HCT116 (cell line): Measurements from ENCODE around the gene MIDN. TPM values are rescaled to one million over a fixed set of nuclear protein-coding genes. Genes with fewer than 3 reads are reported as not detected.

ENCODE experiments used
- ATAC-seq: fragments of 200-7000 bp; cut with Tn5 transposase; 2 replicates; pipeline ENCODE4 v1.9.1; 2020; ENCODE audit warnings: mild to moderate bottlenecking, moderate library complexity
- BruUV-seq: library from RNA; stranded (reverse); fragments of 400-500 nt; replicated peaks from 2 replicates; lab custom pipeline; 2021; lab: Mats Ljungman, UMichigan
- CTCF ChIA-PET: fragments of 300-600 bp; sonication (Branson Sonifier 250); formaldehyde crosslinking; loops from one replicate; lab custom pipeline; 2021; ENCODE audit warnings: antibody characterized with exemption; lab: Charles Lee
- POLR2A ChIA-PET: fragments of 300-600, 350-600 bp; sonication (Branson Sonifier 250); formaldehyde crosslinking; loops from one replicate; lab custom pipeline; 2021; ENCODE audit warnings: antibody characterized with exemption; lab: Charles Lee
- RAD21 ChIA-PET, 2 experiments: fragments of 300-600 bp; sonication (Branson Sonifier 250); formaldehyde crosslinking; loops; one replicate each; lab custom pipeline; 2023; ENCODE audit warnings: low total read pairs in 2 of 2; ENCODE audit not compliant: uncharacterized antibody in 2 of 2, unreplicated experiment in 2 of 2, low non-redundant PET in 1 of 2; lab: Charles Lee
- DNase-seq: peaks from one replicate; pipeline ENCODE4 v3.0.0-alpha.2; 2010; ENCODE audit warnings: low read depth, low spot score
- H2AFZ ChIP-seq: fragments of 200-600 bp; shearing (Covaris generic), sonication (generic); 2 replicates; pipeline ENCODE4 v1.6.1; 2017; ENCODE audit warnings: low read depth, mixed run types, mixed read lengths, antibody characterized with exemption, low read length; ENCODE audit not compliant: poor library complexity, severe bottlenecking
- H3K27ac ChIP-seq: 2 replicates; pipeline ENCODE4 v1.5.1; 2012; ENCODE audit warnings: low read depth, low read length
- H3K27me3 ChIP-seq: fragments of 200-600 bp; sonication (generic); 2 replicates; pipeline ENCODE4 v1.6.1; 2016; ENCODE audit warnings: mixed run types, low read length, mixed read lengths; ENCODE audit not compliant: insufficient read depth
- H3K36me3 ChIP-seq, 2 experiments: fragments of 200-500 bp in 1 of 2; fragments of 200-600 bp in 1 of 2; sonication (Bioruptor generic) in 1 of 2; sonication (generic) in 1 of 2; 2 replicates each; pipeline versions ENCODE4 v1.5.1 to v1.6.1; 2014 to 2016; ENCODE audit warnings: low read length in 2 of 2, inconsistent platforms in 1 of 2, mixed read lengths in 1 of 2, mixed run types in 1 of 2; ENCODE audit not compliant: insufficient read depth in 2 of 2, control insufficient read depth in 1 of 2
- H3K4me1 ChIP-seq, 2 experiments: fragments of 200-600 bp in 1 of 2; sonication (generic) in 1 of 2; 2 replicates each; pipeline versions ENCODE4 v1.5.1 to v1.6.1; 2012 to 2017; ENCODE audit warnings: low read length in 2 of 2, inconsistent platforms in 1 of 2, mild to moderate bottlenecking in 1 of 2, mixed read lengths in 1 of 2, mixed run types in 1 of 2, moderate library complexity in 1 of 2; ENCODE audit not compliant: insufficient read depth in 2 of 2, control insufficient read depth in 1 of 2
- H3K4me2 ChIP-seq: fragments of 200-600 bp; sonication (generic); 2 replicates; pipeline ENCODE4 v1.6.1; 2017; ENCODE audit warnings: mixed run types, low read length, mixed read lengths
- H3K4me3 ChIP-seq, 2 experiments: fragments of 200-600 bp in 1 of 2; sonication (generic) in 1 of 2; replicated peaks in 1 of 2; 2 replicates each; pipeline ENCODE4 v1.5.1; 2011 to 2016; ENCODE audit warnings: low read length in 2 of 2, control low read depth in 1 of 2, low read depth in 1 of 2, mild to moderate bottlenecking in 1 of 2, mixed read lengths in 1 of 2, mixed run types in 1 of 2
- H3K79me2 ChIP-seq: fragments of 200-600 bp; sonication (generic); 2 replicates; pipeline ENCODE4 v1.6.1; 2017; ENCODE audit warnings: mild to moderate bottlenecking, mixed run types, low read length, moderate library complexity, mixed read lengths; ENCODE audit not compliant: insufficient read depth
- H3K9ac ChIP-seq: fragments of 200-600 bp; sonication (generic); 2 replicates; pipeline ENCODE4 v1.6.1; 2016; ENCODE audit warnings: low read length, mixed read lengths
- H3K9me2 ChIP-seq: fragments of 200-600 bp; sonication (generic), shearing (Covaris generic); 2 replicates; pipeline ENCODE4 v1.6.1; 2017; ENCODE audit warnings: mixed run types, mild to moderate bottlenecking, moderate library complexity; ENCODE audit not compliant: insufficient read depth
- H3K9me3 ChIP-seq, 2 experiments: fragments of 200-500 bp in 1 of 2; fragments of 200-600 bp in 1 of 2; sonication (Bioruptor generic) in 1 of 2; sonication (generic) in 1 of 2; 2 replicates each; pipeline ENCODE4 v1.6.1; 2014 to 2017; ENCODE audit warnings: low read length in 2 of 2, mixed read lengths in 2 of 2, inconsistent platforms in 1 of 2, low read depth in 1 of 2, mild to moderate bottlenecking in 1 of 2, mixed run types in 1 of 2, moderate library complexity in 1 of 2; ENCODE audit not compliant: control insufficient read depth in 1 of 2, insufficient read depth in 1 of 2
- H4K20me1 ChIP-seq: fragments of 200-600 bp; sonication (generic), shearing (Covaris generic); 2 replicates; pipeline ENCODE4 v1.6.1; 2017; ENCODE audit warnings: mixed run types, mild to moderate bottlenecking, moderate library complexity; ENCODE audit not compliant: insufficient read depth
- CBX3 ChIP-seq: IDR thresholded peaks from 2 replicates; pipeline ENCODE4 v1.6.1; 2012; ENCODE audit warnings: low read depth
- CEBPB ChIP-seq: IDR thresholded peaks from 2 replicates; pipeline ENCODE4 v1.6.1; 2012; ENCODE audit warnings: low read depth
- CTCF ChIP-seq, 3 experiments: fragments of 200-600 bp in 1 of 3; sonication (generic) in 1 of 3; IDR thresholded peaks in 2 of 3; conservative IDR thresholded peaks in 1 of 3; 2 replicates each; pipeline ENCODE4 v1.5.1; 2012 to 2017; ENCODE audit warnings: low read depth in 2 of 3, low read length in 2 of 3, antibody characterized with exemption in 1 of 3, borderline replicate concordance in 1 of 3, control low read depth in 1 of 3, mild to moderate bottlenecking in 1 of 3, mixed read lengths in 1 of 3, mixed run types in 1 of 3, moderate library complexity in 1 of 3; ENCODE audit not compliant: insufficient read depth in 1 of 3
- EGR1 ChIP-seq: IDR thresholded peaks from 2 replicates; pipeline ENCODE4 v1.6.1; 2012; ENCODE audit warnings: low read depth
- ELF1 ChIP-seq: IDR thresholded peaks from 2 replicates; pipeline ENCODE4 v1.6.1; 2012; ENCODE audit warnings: low read depth, borderline replicate concordance
- JUND ChIP-seq: IDR thresholded peaks from 2 replicates; pipeline ENCODE4 v1.6.1; 2012
- MAX ChIP-seq: IDR thresholded peaks from 2 replicates; pipeline ENCODE4 v1.6.1; 2012
- RAD21 ChIP-seq: IDR thresholded peaks from 2 replicates; pipeline ENCODE4 v1.6.1; 2012; ENCODE audit warnings: low read depth, mild to moderate bottlenecking
- SIN3A ChIP-seq: IDR thresholded peaks from 2 replicates; pipeline ENCODE4 v1.6.1; 2012; ENCODE audit warnings: low read depth
- SRF ChIP-seq: IDR thresholded peaks from 2 replicates; pipeline ENCODE4 v1.6.1; 2012; ENCODE audit warnings: low read depth
- ZBTB33 ChIP-seq: IDR thresholded peaks from 2 replicates; pipeline ENCODE4 v1.6.1; 2011; ENCODE audit warnings: mild to moderate bottlenecking, low read length, moderate library complexity; ENCODE audit not compliant: insufficient replicate concordance; ENCODE audit errors: extremely low read depth
- ZFX ChIP-seq: fragments of 450-650 bp; IDR thresholded peaks from 2 replicates; pipeline ENCODE4 v1.6.1; 2017
- intact Hi-C: fragments of 100-400 bp; cut with micrococcal nuclease; formaldehyde crosslinking; loops from 2 replicates; pipeline ENCODE4 v1.10.0; 2022
- total RNA-seq: library from RNA; stranded (reverse); gene quantifications from one replicate; pipeline ENCODE4 v1.2.1, GENCODE V29; 2021; ENCODE audit not compliant: unreplicated experiment

The MIDN gene
- total RNA-seq, 1 experiment from 2014 or later, result 146 TPM

GRCh38 chr19:1219786-1220476, 28.5 kb upstream of the MIDN start:
- H3K27me3 ChIP-seq, result no peaks in the 10 kb centered on the region
- H3K9ac ChIP-seq, result no peak overlapping the region
- intact Hi-C loops, result no loop called here
- H3K36me3 ChIP-seq, result peaks cover 2 to 6% of the 10 kb centered on the region in 2 experiments; a peak in 2 of 4 replicates
- H2AFZ ChIP-seq, result no peak overlapping the region
- H3K4me1 ChIP-seq, result peaks cover 8 to 34% of the 10 kb centered on the region in 2 experiments
- no peak for TF ChIP-seq ELF1
- no peak for TF ChIP-seq SRF
- no peak for TF ChIP-seq CTCF (IDR thresholded peaks at IDR 0.05 in 2 of 3, conservative IDR thresholded peaks at IDR 0.05 in 1 of 3; ENCODE audit: borderline replicate concordance in 1 of 3, insufficient read depth in 1 of 3, low read depth in 2 of 3, low read length in 2 of 3)
- TF ChIP-seq SIN3A, result no peak
- TF ChIP-seq, all 23 proteins: peak for 0
- Histone ChIP-seq H3K9me3 (no peaks in the 10 kb centered on the region), H3K4me3 (no peak overlapping the region), H3K4me2 (no peak overlapping the region), H3K79me2 (peaks cover 53% of the 10 kb centered on the region), H3K9me2 (no peaks in the 10 kb centered on the region), H4K20me1 (no peaks in the 10 kb centered on the region), H3K27ac (no peak overlapping the region; the same call in 1 of the 2 replicates)
- BruUV-seq, result no TSS peak
- RAD21 ChIA-PET, result no interaction called here
- ATAC-seq (no peak), DNase-seq (no peak)
- POLR2A ChIA-PET, result no interaction called here
- CTCF ChIA-PET, result interaction anchor here (0.6 kb wide), 1 partner anchor 8 kb away, joined by 3 read pairs; no protein-coding TSS in a partner anchor

- H4K20me1 ChIP-seq, result no peaks in the 10 kb centered on the region
- intact Hi-C loops, result no loop called here
Observed at GRCh38 chr19:1220477-1220930, 27.9 kb upstream of the MIDN start.

More at GRCh38 chr19:1220477-1220930, 27.9 kb upstream of the MIDN start:
- no TSS peak for BruUV-seq
- POLR2A ChIA-PET, result no interaction called here
- no peaks in the 10 kb centered on the region for H3K9me3 ChIP-seq
- no peak for DNase-seq
- H3K4me2 ChIP-seq, result no peak overlapping the region
- H3K36me3 ChIP-seq, result peaks cover 2 to 6% of the 10 kb centered on the region in 2 experiments; a peak in 2 of 4 replicates
- ATAC-seq, result no peak
- peaks cover 47% of the 10 kb centered on the region for H3K79me2 ChIP-seq
- RAD21 ChIA-PET, result no interaction called here
- H3K9me2 ChIP-seq, result no peaks in the 10 kb centered on the region
- no peaks in the 10 kb centered on the region for H3K27me3 ChIP-seq
- no peak overlapping the region for H2AFZ ChIP-seq
- TF ChIP-seq ZFX, result no peak
- TF ChIP-seq EGR1, result no peak
- TF ChIP-seq CEBPB, result no peak
- no peak for TF ChIP-seq RAD21
- TF ChIP-seq MAX, result no peak
- no peak for TF ChIP-seq CBX3
- TF ChIP-seq JUND, result no peak
- TF ChIP-seq SIN3A, result no peak
- no peak for TF ChIP-seq ZBTB33
- no peak overlapping the region for H3K9ac ChIP-seq
- CTCF ChIA-PET, result interaction anchor here (0.6 to 0.8 kb wide), 2 partner anchors 18 to 45 kb away, joined by 3 read pairs; no protein-coding TSS in a partner anchor
- no peak overlapping the region for H3K4me3 ChIP-seq
- H3K27ac ChIP-seq, result no peak overlapping the region; the same call in 1 of the 2 replicates
- peaks cover 2 to 28% of the 10 kb centered on the region in 2 experiments for H3K4me1 ChIP-seq
